GM12873 (cell line): ENCODE results near the gene INPP4B.

Experiments used
- CTCF ChIP-seq: IDR thresholded peaks from 2 replicates; pipeline ENCODE4 v1.5.1; 2012; ENCODE audit warnings: low read depth, mild to moderate bottlenecking, moderate library complexity, low read length, control low read depth; ENCODE audit not compliant: insufficient read depth; ENCODE audit errors: missing control alignments

INPP4B gene

GRCh38 chr4:142330311-142330710, 515.8 kb downstream of the INPP4B start:
- TF ChIP-seq CTCF = no peak

- TF ChIP-seq CTCF = no peak
Observed at GRCh38 chr4:142329313-142329712, 516.8 kb downstream of the INPP4B start.

- TF ChIP-seq CTCF = no peak
Observed at GRCh38 chr4:142326181-142326580, 519.9 kb downstream of the INPP4B start.

- TF ChIP-seq CTCF = no peak
Observed at GRCh38 chr4:142324572-142324971, 521.5 kb downstream of the INPP4B start.

GRCh38 chr4:142322996-142323395, 523.1 kb downstream of the INPP4B start:
- no peak for TF ChIP-seq CTCF

- no peak for TF ChIP-seq CTCF
Observed at GRCh38 chr4:142318280-142318679, 527.8 kb downstream of the INPP4B start.

- TF ChIP-seq CTCF = no peak
Observed at GRCh38 chr4:142316913-142317312, 529.2 kb downstream of the INPP4B start.
